OCI-LY1 (cell line): ENCODE results near the gene MRTFA.

Experiments
- H2AFZ ChIP-seq: fragments of 200-600 bp; sonication (generic), shearing (Covaris generic); 2 replicates; pipeline ENCODE4 v1.6.0; 2014; ENCODE audit warnings: antibody characterized with exemption, mild to moderate bottlenecking, low read length
- H3F3A ChIP-seq: fragments of 200-600 bp; sonication (generic), shearing (Covaris generic); 2 replicates; pipeline ENCODE4 v1.6.0; 2014; ENCODE audit warnings: mild to moderate bottlenecking, antibody characterized with exemption, low read length, moderate library complexity; ENCODE audit not compliant: insufficient read depth
- H3K27ac ChIP-seq: fragments of 200-600 bp; sonication (generic); 2 replicates; pipeline ENCODE4 v1.5.1; 2014; ENCODE audit warnings: low read length, mixed run types, mild to moderate bottlenecking, low read depth; ENCODE audit not compliant: poor library complexity, severe bottlenecking
- H3K27me3 ChIP-seq: fragments of 200-600 bp; sonication (generic); 2 replicates; pipeline ENCODE4 v1.6.0; 2014; ENCODE audit warnings: antibody characterized with exemption, mild to moderate bottlenecking, low read length, moderate library complexity; ENCODE audit not compliant: insufficient read depth
- H3K36me3 ChIP-seq: fragments of 200-600 bp; sonication (generic); 2 replicates; pipeline ENCODE4 v1.6.1; 2014; ENCODE audit warnings: mild to moderate bottlenecking, antibody characterized with exemption, low read length, moderate library complexity, mixed read lengths; ENCODE audit not compliant: insufficient read depth
- H3K4me1 ChIP-seq: fragments of 200-600 bp; sonication (generic); 2 replicates; pipeline ENCODE4 v1.5.1; 2014; ENCODE audit warnings: mild to moderate bottlenecking, low read length, moderate library complexity; ENCODE audit not compliant: insufficient read depth, severe bottlenecking
- H3K4me2 ChIP-seq: fragments of 200-600 bp; sonication (generic), shearing (Covaris generic); 2 replicates; pipeline ENCODE4 v1.6.1; 2014; ENCODE audit warnings: low read length
- H3K4me3 ChIP-seq: fragments of 200-600 bp; sonication (generic); 2 replicates; pipeline ENCODE4 v1.5.1; 2014; ENCODE audit warnings: low read length, low read depth, mild to moderate bottlenecking, mixed read lengths; ENCODE audit not compliant: poor library complexity, severe bottlenecking
- H3K79me2 ChIP-seq: fragments of 200-600 bp; shearing (Covaris generic); 2 replicates; pipeline ENCODE4 v1.6.1; 2016; ENCODE audit warnings: mixed run types, low read length, mixed read lengths; ENCODE audit not compliant: insufficient read depth
- H3K9ac ChIP-seq: fragments of 200-600 bp; sonication (generic), shearing (Covaris generic); 2 replicates; pipeline ENCODE4 v1.6.1; 2014; ENCODE audit warnings: mild to moderate bottlenecking, low read length, mixed read lengths
- H3K9me2 ChIP-seq: fragments of 200-600 bp; sonication (generic), shearing (Covaris generic); 2 replicates; pipeline ENCODE4 v1.6.1; 2014; ENCODE audit warnings: low read depth, mild to moderate bottlenecking, low read length, mixed read lengths
- H3K9me3 ChIP-seq: fragments of 200-600 bp; shearing (Covaris generic); 2 replicates; pipeline ENCODE4 v1.6.1; 2014; ENCODE audit warnings: low read length, mixed read lengths
- H4K20me1 ChIP-seq: fragments of 200-600 bp; sonication (generic), shearing (Covaris generic); 2 replicates; pipeline ENCODE4 v1.6.0; 2016; ENCODE audit warnings: mild to moderate bottlenecking, low read length; ENCODE audit not compliant: insufficient read depth
- EZH2 ChIP-seq: fragments of 200-600 bp; sonication (generic), shearing (Covaris generic); IDR thresholded peaks from 2 replicates; pipeline ENCODE4 v1.8.0; 2017; ENCODE audit warnings: borderline replicate concordance, mixed run types, mild to moderate bottlenecking, antibody characterized with exemption, low read length, moderate library complexity, mixed read lengths
- TF ChIP-seq, protein P1 (sequence below): fragments of 200-600 bp; sonication (generic), shearing (Covaris generic); IDR thresholded peaks from 2 replicates; pipeline ENCODE4 v1.5.1; 2017; ENCODE audit warnings: mild to moderate bottlenecking, antibody characterized with exemption, low read length, moderate library complexity, mixed read lengths

Gene MRTFA

DNA sequence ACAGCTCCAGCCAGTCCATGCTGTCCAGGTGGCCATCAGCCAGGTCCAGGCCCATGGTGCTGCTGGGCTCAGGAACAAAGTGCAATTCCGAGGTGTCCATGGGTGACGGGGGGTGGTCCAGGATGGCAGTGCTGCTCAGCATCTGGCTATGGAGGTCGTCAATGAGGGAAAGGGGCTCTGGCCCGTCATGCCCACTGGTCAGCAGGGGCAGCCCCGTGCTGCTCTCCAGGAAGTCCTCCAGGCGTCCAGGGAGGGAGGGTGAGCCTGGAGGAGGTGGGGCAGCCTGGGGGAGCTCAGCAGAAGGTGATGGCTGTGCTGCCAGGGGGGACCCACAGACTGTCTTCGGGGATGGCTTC lies 225.0 kb downstream of the MRTFA start:
- Histone ChIP-seq H3K27me3 (no peaks in the 10 kb centered on the region), H2AFZ (no peak overlapping the region), H3K36me3 (peaks cover 69% of the 10 kb centered on the region), H3K9me3 (no peaks in the 10 kb centered on the region), H3F3A (peaks cover 16% of the 10 kb centered on the region; the same call in 1 of the 2 replicates), H4K20me1 (no peaks in the 10 kb centered on the region), H3K9me2 (no peaks in the 10 kb centered on the region), H3K4me1 (peaks cover 46% of the 10 kb centered on the region), H3K9ac (no peak overlapping the region), H3K27ac (peak overlapping the region; percentile 100), H3K79me2 (no peaks in the 10 kb centered on the region), H3K4me3 (no peak overlapping the region), H3K4me2 (no peak overlapping the region)
- TF ChIP-seq EZH2 = no peak
- TF ChIP-seq, protein P1, sequence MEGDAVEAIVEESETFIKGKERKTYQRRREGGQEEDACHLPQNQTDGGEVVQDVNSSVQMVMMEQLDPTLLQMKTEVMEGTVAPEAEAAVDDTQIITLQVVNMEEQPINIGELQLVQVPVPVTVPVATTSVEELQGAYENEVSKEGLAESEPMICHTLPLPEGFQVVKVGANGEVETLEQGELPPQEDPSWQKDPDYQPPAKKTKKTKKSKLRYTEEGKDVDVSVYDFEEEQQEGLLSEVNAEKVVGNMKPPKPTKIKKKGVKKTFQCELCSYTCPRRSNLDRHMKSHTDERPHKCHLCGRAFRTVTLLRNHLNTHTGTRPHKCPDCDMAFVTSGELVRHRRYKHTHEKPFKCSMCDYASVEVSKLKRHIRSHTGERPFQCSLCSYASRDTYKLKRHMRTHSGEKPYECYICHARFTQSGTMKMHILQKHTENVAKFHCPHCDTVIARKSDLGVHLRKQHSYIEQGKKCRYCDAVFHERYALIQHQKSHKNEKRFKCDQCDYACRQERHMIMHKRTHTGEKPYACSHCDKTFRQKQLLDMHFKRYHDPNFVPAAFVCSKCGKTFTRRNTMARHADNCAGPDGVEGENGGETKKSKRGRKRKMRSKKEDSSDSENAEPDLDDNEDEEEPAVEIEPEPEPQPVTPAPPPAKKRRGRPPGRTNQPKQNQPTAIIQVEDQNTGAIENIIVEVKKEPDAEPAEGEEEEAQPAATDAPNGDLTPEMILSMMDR = no peak

DNA sequence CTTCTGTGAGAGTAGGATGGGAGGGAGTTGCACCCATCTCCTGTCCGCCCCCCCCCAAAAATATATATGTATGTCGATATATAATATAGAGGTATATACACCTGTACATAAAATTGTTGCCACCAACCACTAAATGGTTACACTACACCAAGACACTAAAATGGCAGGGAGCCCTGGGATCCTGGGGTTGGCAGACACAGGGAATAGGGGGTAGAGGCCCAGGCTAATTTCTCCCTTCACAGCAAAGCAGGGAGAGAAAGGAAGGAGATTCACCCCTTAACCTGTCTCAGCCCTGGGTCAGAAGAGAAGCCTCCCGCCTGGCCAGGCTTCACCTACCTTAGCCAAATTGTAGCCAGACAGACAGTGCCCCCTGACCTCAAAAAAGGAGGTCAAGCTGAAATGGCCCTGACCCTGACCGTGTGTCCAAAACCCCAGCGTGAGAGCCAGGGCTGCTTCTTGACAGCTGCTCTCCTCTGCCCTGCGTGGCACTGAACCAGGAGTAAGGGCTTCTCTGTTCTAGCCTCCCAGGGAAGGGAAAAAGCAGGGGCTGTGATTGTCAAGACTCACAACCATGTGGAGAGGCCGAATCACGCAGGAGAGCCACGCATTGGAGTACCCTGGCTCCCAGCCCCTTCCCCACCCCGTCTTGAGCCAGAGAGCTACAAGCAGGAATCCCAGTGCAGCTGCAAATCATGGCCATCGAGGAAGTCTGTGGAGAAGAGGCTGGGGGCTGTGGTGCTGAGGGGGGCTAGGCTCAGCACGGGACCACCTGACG lies 225.6 kb downstream of the MRTFA start:
- peaks cover 16% of the 10 kb centered on the region; the same call in 1 of the 2 replicates for H3F3A ChIP-seq
- H4K20me1 ChIP-seq = no peaks in the 10 kb centered on the region
- no peaks in the 10 kb centered on the region for H3K27me3 ChIP-seq
- H3K9ac ChIP-seq = no peak overlapping the region
- no peaks in the 10 kb centered on the region for H3K9me3 ChIP-seq
- peaks cover 69% of the 10 kb centered on the region for H3K36me3 ChIP-seq
- H3K79me2 ChIP-seq = no peaks in the 10 kb centered on the region
- H3K9me2 ChIP-seq = no peaks in the 10 kb centered on the region
- peak overlapping the region; percentile 100 for H3K27ac ChIP-seq
- H3K4me3 ChIP-seq = no peak overlapping the region
- no peak overlapping the region for H3K4me2 ChIP-seq
- no peak overlapping the region for H2AFZ ChIP-seq
- TF ChIP-seq EZH2 = no peak
- TF ChIP-seq, protein P1 = no peak
- H3K4me1 ChIP-seq = peaks cover 40% of the 10 kb centered on the region

DNA sequence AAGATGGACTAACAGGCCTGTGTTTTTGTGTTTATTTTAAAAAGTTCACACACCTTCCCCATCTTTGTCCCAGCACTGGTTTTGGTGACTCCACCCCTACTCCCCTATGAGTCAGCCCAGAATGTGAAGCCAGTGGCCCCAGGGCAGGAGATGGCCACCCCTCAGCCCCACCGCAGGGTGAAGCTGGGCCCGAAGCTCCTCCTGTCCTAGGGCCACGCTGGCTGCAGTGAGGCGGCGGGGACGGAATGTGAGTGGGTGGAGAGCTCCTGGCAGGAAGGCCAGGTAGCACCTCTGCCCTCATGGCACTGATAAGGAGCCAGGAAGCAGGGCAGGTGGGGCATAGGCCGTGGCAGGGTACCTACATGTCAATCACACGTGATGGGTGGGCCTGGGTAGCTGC lies 226.2 kb downstream of the MRTFA start:
- Histone ChIP-seq H3K9me3 (no peaks in the 10 kb centered on the region), H3K27ac (peak overlapping the region; percentile 41), H2AFZ (no peak overlapping the region), H3K4me2 (no peak overlapping the region), H3K4me3 (no peak overlapping the region), H3K9ac (no peak overlapping the region), H3K4me1 (peaks cover 34% of the 10 kb centered on the region), H3K36me3 (peaks cover 74% of the 10 kb centered on the region), H3K9me2 (no peaks in the 10 kb centered on the region), H3K79me2 (no peaks in the 10 kb centered on the region), H3K27me3 (no peaks in the 10 kb centered on the region), H3F3A (peaks cover 16% of the 10 kb centered on the region; the same call in 1 of the 2 replicates), H4K20me1 (no peaks in the 10 kb centered on the region)
- TF ChIP-seq, protein P1 = no peak
- no peak for TF ChIP-seq EZH2
